ENCODE measurements around the gene SMAD3.

Gene SMAD3

DNA sequence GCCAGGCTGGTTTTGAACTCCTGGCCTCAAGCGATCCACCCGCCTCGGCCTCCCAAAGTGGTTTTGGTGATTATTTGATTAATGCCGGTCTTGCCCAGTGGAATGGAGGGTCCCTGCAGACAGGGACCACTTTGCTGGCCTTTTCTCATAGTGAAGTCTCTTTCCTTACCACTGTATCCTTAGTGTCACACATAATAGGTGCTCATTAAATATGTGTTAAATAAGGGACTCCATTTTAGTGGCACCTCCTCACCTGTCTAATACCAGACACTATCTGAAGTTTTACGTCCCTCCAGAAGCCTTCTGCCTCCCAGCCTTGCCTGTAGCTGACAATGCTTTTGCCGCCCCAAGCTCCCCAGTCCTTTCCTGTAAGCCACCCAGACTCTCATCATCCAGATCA is 97.8 kb downstream of the SMAD3 start:
- no peak overlapping the region for H3K27ac ChIP-seq
- TF ChIP-seq, protein P1, sequence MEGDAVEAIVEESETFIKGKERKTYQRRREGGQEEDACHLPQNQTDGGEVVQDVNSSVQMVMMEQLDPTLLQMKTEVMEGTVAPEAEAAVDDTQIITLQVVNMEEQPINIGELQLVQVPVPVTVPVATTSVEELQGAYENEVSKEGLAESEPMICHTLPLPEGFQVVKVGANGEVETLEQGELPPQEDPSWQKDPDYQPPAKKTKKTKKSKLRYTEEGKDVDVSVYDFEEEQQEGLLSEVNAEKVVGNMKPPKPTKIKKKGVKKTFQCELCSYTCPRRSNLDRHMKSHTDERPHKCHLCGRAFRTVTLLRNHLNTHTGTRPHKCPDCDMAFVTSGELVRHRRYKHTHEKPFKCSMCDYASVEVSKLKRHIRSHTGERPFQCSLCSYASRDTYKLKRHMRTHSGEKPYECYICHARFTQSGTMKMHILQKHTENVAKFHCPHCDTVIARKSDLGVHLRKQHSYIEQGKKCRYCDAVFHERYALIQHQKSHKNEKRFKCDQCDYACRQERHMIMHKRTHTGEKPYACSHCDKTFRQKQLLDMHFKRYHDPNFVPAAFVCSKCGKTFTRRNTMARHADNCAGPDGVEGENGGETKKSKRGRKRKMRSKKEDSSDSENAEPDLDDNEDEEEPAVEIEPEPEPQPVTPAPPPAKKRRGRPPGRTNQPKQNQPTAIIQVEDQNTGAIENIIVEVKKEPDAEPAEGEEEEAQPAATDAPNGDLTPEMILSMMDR (conservative IDR thresholded peaks at IDR 0.05), result no peak

DNA sequence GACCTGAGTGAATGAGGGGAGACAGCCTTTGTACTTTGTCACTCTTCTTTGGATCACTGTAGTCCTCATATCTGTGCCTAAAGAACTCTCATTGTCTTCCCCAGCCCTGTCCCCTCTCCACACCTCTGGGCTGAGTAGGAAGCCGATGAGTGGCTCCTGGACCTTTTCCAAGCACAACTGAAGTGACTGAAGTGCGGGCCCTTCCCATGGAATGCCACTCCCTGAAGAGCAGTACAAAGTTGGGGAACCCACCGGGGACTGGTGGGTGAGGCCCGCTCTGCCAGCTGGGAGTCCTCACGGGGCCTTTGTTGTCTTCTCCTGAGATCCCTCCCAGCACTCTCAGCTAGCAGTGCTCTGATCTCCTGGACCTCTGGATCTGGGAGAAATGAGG is 99.0 kb downstream of the SMAD3 start:
- H3K27ac ChIP-seq, result no peak overlapping the region
- TF ChIP-seq, protein P1 (conservative IDR thresholded peaks at IDR 0.05), result no peak

DNA sequence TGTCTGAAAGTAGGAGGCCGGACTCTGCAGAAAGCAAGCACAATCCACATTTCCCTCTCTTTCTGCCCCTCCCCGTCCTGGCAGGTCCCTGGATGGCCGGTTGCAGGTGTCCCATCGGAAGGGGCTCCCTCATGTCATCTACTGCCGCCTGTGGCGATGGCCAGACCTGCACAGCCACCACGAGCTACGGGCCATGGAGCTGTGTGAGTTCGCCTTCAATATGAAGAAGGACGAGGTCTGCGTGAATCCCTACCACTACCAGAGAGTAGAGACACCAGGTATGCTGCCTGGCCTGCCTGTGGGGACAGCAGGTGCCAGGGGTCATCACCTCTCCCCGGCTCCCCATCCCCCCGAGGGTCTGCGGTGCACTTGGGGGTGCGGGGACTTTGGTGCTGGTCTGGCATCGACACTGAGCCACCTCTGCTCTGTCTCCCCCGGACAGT is 99.4 kb downstream of the SMAD3 start:
- no peak overlapping the region for H3K27ac ChIP-seq

DNA sequence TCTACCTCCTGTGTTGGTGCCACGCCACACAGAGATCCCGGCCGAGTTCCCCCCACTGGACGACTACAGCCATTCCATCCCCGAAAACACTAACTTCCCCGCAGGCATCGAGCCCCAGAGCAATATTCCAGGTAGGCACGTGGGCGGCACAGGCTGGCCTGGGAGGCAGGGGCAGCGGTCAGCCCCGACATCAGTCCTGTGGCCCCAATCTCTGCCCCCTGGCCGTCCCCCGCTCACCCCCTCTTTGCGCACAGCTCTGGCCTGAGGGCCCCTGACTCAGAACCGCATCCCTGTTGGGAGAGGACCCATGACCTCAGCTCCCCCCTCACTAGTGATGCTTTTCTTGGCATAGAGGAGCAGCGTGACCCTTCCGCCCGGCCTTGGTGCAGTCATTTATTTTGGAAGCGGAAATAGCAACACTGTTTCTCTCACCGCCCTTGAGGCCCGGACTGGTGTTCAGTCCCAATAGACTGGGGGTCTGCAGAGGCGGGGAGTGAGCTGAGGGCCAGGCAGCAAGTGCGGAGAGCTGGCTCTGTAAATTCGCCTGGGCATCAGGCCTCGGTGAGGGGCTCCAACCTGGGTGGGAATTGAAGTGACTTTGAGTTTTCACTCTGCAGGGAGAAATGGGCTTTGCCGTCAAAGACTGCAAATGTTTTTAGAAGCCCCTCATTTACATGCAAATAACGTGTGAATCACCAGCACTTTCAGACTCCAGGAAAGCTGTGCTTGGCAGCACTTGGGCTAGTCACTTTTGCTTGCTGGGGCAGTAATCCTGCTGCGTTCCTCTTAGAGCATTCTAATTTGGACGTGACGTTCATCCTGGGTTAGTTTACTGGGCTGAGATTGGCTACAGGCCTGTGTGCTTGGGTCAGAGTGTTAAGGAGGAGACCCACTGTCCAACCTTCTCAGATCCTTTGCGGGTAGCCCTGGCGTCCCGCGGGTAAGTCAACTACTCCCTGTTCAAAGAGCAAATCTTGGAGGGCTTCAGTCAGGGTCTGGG is 100.2 kb downstream of the SMAD3 start:
- no peak overlapping the region for H3K27ac ChIP-seq
- TF ChIP-seq, protein P1 (conservative IDR thresholded peaks at IDR 0.05), result no peak

More for the DNA sequence above, 99.4 kb downstream of the SMAD3 start:
- TF ChIP-seq, protein P1 (conservative IDR thresholded peaks at IDR 0.05), result no peak

DNA sequence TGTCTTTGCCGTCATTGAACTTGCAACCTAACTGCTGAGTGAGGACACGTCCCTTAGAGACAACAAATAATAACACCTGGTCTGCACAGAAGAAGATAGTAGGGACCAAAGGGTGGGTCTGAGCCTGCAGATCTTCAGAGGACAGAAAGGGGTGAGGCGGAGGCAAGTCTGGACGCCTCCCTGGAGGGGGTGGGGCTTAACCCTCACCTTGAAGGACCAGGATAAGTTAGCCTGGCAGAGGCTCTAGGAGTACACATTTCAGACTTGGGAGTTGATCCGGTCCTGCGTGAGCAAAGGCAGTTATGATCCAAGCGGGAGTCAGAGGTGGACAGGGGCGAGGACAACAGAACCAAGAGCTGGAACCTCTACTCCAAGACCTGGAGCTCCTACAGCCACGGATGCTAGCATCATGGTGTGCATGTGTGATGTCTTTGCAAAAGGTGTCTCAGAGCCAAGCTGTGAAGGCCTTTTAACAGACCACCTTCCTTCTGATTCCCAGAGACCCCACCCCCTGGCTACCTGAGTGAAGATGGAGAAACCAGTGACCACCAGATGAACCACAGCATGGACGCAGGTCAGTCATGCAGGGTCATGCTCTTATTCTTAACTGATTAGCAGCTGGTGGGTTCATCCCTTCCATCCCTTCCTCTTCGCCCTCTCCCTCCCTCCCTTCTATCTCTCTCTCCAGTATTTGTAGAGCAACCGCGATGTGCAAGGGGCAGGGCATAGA is 101.0 kb downstream of the SMAD3 start:
- TF ChIP-seq, protein P1 (conservative IDR thresholded peaks at IDR 0.05), result no peak
- no peak overlapping the region for H3K27ac ChIP-seq

DNA sequence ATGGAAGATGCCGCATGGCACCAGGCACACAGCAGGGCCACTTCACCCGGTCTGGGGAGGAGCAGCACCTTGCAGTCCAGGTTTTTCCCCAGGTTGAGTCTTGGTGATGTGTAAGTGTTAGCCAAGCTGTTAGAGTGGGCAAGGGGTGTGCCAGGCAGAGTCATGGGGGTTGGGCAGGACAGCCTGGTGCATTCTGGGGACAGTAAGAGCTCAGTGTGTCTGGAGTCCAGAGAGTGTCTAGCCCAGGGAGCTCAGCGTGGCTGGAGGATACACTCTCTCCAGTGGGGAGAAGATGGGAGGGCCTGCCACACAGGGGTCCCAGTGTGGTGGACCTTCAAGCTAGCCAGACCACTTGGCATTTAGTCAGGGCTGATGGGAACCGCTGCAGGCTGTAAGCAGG is 101.7 kb downstream of the SMAD3 start:
- TF ChIP-seq, protein P1 (conservative IDR thresholded peaks at IDR 0.05), result no peak
- H3K27ac ChIP-seq, result no peak overlapping the region

DNA sequence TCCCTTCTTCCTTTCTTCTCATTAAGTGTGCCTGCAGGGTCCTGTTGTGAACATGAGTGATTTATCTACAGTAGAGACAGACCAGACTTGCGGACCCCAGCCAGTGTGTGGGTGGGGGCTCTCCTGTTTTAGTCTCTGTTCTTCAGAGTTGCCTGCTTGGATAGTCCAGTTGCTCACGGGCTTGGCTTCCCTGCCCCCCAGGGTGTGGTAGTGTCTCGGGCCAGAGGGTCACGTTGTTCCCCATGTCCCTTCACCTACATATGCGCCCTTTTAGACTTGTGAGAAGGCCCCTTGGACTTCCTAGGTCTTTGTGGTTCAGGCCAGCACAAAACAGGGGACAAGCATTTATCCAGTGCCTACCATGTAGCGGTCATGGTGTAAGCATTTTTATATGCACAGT is 103.3 kb downstream of the SMAD3 start:
- H3K27ac ChIP-seq, result no peak overlapping the region
- TF ChIP-seq, protein P1 (conservative IDR thresholded peaks at IDR 0.05), result no peak

Data from VCaP (cell line).